HepG2 (cell line): ENCODE results near the gene SDC4. TPM values are rescaled to one million over a fixed set of nuclear protein-coding genes. Genes with fewer than 3 reads are reported as not detected.

ENCODE experiments used
- PITX1 ChIP-seq: sonication (generic); formaldehyde crosslinking; IDR thresholded peaks from 2 replicates; pipeline ENCODE4 v1.5.1; 2020; ENCODE audit warnings: mild to moderate bottlenecking, missing genetic modification reagents
- THAP11 ChIP-seq: IDR thresholded peaks from 2 replicates; pipeline ENCODE4 v1.6.1; 2016; ENCODE audit warnings: missing biosample characterization, missing genetic modification reagents
- ZBTB8A ChIP-seq: sonication (generic); formaldehyde crosslinking; IDR thresholded peaks from 2 replicates; pipeline ENCODE4 v1.4.0; 2020; ENCODE audit warnings: mild to moderate bottlenecking, low read depth, missing genetic modification reagents, borderline replicate concordance
- ZNF382 ChIP-seq: sonication (generic); formaldehyde crosslinking; IDR thresholded peaks from 2 replicates; pipeline ENCODE4 v1.5.0; 2020; ENCODE audit warnings: missing genetic modification reagents, mild to moderate bottlenecking, borderline replicate concordance
- ZNF615 ChIP-seq: sonication (generic); formaldehyde crosslinking; IDR thresholded peaks from 2 replicates; pipeline ENCODE4 v1.5.0; 2020; ENCODE audit warnings: mild to moderate bottlenecking, missing genetic modification reagents, borderline replicate concordance
- ZNF883 ChIP-seq: sonication (generic); formaldehyde crosslinking; IDR thresholded peaks from 2 replicates; pipeline ENCODE4 v1.5.1; 2020; ENCODE audit warnings: mild to moderate bottlenecking, missing genetic modification reagents; ENCODE audit errors: not compliant biosample characterization
- polyA plus RNA-seq, 8 experiments: library from polyadenylated mRNA; depleted of rRNA in 3 of 8; stranded (reverse) in 7 of 8; unstranded in 1 of 8; fragments of >200 nt; fragmentation: Illumina TruSeq in 4 of 8; extraction: Trizol in 4 of 8; gene quantifications; 2 replicates each; pipeline versions ENCODE4 v1.2.1 to v1.2.3, GENCODE V29; 2011 to 2016; ENCODE audit warnings: low read depth in 4 of 8, missing spikeins in 1 of 8, mixed read lengths in 1 of 8; ENCODE audit not compliant: insufficient read depth in 1 of 8
- total RNA-seq, 5 experiments: library from RNA; depleted of rRNA; stranded (reverse); fragments of >200 nt; fragmentation: Illumina TruSeq; extraction: Trizol; gene quantifications; 2 replicates each; pipeline ENCODE4 v1.2.3, GENCODE V29; 2016; ENCODE audit warnings: low read depth in 1 of 5
- TF ChIP-seq, protein P1 (sequence below): sonication (generic); formaldehyde crosslinking; IDR thresholded peaks from 2 replicates; pipeline ENCODE4 v1.4.0; 2020; ENCODE audit warnings: mild to moderate bottlenecking, missing genetic modification reagents, borderline replicate concordance
- TF ChIP-seq, protein P2 (sequence below): sonication (generic); formaldehyde crosslinking; conservative IDR thresholded peaks from 2 replicates; pipeline ENCODE4 v1.8.1; 2023; ENCODE audit warnings: missing genetic modification reagents
- TF ChIP-seq, protein P3 (sequence below): sonication (generic); formaldehyde crosslinking; conservative IDR thresholded peaks from 2 replicates; pipeline ENCODE4 v1.8.0; 2022; ENCODE audit warnings: missing genetic modification reagents
- TF ChIP-seq, protein P4 (sequence below): sonication (generic); formaldehyde crosslinking; IDR thresholded peaks from 2 replicates; pipeline ENCODE4 v1.5.0; 2020; ENCODE audit warnings: mild to moderate bottlenecking, missing genetic modification reagents
- TF ChIP-seq, protein P5 (sequence below): sonication (generic); formaldehyde crosslinking; IDR thresholded peaks from 2 replicates; pipeline ENCODE4 v1.4.0; 2020; ENCODE audit warnings: missing genetic modification reagents, mild to moderate bottlenecking, borderline replicate concordance
- TF ChIP-seq, protein P6 (sequence below): sonication (generic); formaldehyde crosslinking; IDR thresholded peaks from 2 replicates; pipeline ENCODE4 v1.4.0; 2020; ENCODE audit warnings: mild to moderate bottlenecking, missing genetic modification reagents

SDC4 gene
- total and polyA plus RNA-seq, 2 of the 13 experiments (the other 11 are each of a cell fraction or from before 2014, with no cell fraction given) = 49.0 to 65.1 TPM

DNA sequence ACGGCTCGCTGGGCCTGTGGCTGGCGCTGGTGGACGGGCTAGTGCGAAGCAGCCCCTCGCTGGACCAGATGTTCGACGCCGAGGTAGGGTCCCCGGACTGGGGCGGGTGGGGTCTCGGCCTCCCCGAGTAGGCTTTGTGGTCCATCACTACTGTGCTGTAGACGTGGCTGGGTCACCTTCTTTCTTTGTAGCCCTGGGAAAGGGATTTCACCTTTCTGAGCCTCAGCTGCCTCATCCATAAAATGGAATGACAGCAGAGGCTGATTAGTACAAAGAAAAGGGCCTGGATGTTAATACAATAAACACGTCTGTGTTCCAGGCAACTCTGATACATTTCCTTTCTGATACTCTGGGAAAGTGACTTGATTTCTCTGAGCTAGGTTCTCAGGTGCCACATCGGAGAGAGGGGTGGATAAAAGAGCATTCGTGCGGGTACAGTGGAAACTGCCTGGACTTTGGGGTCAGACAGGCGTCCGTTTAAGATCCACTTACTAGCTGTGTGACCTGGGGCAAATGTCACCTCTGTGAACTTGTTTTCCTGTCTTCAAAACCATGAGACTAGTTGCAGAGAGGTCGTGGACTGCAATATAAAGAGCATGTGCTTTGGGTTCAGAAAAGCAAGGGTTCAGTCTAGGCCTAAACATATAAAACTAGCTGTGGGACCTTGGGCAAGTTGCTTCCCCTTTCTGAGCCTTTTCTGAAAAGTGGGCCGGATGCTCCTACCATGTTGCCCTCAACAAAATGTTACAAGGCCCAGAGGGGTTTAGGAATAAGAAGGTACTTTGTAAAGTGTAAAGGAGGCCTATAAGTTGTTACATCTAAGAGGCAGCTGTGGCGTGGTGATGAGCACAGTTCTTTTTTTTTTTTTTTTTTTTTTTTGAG lies 15.6 kb upstream of the SDC4 start (continued):
- TF ChIP-seq, protein P1, sequence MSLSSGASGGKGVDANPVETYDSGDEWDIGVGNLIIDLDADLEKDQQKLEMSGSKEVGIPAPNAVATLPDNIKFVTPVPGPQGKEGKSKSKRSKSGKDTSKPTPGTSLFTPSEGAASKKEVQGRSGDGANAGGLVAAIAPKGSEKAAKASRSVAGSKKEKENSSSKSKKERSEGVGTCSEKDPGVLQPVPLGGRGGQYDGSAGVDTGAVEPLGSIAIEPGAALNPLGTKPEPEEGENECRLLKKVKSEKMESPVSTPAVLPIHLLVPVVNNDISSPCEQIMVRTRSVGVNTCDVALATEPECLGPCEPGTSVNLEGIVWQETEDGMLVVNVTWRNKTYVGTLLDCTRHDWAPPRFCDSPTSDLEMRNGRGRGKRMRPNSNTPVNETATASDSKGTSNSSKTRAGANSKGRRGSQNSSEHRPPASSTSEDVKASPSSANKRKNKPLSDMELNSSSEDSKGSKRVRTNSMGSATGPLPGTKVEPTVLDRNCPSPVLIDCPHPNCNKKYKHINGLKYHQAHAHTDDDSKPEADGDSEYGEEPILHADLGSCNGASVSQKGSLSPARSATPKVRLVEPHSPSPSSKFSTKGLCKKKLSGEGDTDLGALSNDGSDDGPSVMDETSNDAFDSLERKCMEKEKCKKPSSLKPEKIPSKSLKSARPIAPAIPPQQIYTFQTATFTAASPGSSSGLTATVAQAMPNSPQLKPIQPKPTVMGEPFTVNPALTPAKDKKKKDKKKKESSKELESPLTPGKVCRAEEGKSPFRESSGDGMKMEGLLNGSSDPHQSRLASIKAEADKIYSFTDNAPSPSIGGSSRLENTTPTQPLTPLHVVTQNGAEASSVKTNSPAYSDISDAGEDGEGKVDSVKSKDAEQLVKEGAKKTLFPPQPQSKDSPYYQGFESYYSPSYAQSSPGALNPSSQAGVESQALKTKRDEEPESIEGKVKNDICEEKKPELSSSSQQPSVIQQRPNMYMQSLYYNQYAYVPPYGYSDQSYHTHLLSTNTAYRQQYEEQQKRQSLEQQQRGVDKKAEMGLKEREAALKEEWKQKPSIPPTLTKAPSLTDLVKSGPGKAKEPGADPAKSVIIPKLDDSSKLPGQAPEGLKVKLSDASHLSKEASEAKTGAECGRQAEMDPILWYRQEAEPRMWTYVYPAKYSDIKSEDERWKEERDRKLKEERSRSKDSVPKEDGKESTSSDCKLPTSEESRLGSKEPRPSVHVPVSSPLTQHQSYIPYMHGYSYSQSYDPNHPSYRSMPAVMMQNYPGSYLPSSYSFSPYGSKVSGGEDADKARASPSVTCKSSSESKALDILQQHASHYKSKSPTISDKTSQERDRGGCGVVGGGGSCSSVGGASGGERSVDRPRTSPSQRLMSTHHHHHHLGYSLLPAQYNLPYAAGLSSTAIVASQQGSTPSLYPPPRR (CRISPR knock-in tag) = no peak
- TF ChIP-seq, protein P2, sequence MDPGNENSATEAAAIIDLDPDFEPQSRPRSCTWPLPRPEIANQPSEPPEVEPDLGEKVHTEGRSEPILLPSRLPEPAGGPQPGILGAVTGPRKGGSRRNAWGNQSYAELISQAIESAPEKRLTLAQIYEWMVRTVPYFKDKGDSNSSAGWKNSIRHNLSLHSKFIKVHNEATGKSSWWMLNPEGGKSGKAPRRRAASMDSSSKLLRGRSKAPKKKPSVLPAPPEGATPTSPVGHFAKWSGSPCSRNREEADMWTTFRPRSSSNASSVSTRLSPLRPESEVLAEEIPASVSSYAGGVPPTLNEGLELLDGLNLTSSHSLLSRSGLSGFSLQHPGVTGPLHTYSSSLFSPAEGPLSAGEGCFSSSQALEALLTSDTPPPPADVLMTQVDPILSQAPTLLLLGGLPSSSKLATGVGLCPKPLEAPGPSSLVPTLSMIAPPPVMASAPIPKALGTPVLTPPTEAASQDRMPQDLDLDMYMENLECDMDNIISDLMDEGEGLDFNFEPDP (CRISPR knock-in tag) = no peak
- TF ChIP-seq PITX1 (CRISPR knock-in tag) (no peak), ZNF615 (CRISPR knock-in tag) (no peak), THAP11 (CRISPR knock-in tag) (no peak), ZNF382 (CRISPR knock-in tag) (no peak), ZNF883 (CRISPR knock-in tag) (peak; percentile 38), ZBTB8A (CRISPR knock-in tag) (no peak)
- TF ChIP-seq, protein P3, sequence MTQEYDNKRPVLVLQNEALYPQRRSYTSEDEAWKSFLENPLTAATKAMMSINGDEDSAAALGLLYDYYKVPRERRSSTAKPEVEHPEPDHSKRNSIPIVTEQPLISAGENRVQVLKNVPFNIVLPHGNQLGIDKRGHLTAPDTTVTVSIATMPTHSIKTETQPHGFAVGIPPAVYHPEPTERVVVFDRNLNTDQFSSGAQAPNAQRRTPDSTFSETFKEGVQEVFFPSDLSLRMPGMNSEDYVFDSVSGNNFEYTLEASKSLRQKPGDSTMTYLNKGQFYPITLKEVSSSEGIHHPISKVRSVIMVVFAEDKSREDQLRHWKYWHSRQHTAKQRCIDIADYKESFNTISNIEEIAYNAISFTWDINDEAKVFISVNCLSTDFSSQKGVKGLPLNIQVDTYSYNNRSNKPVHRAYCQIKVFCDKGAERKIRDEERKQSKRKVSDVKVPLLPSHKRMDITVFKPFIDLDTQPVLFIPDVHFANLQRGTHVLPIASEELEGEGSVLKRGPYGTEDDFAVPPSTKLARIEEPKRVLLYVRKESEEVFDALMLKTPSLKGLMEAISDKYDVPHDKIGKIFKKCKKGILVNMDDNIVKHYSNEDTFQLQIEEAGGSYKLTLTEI (CRISPR knock-in tag) = no peak
- TF ChIP-seq, protein P4, sequence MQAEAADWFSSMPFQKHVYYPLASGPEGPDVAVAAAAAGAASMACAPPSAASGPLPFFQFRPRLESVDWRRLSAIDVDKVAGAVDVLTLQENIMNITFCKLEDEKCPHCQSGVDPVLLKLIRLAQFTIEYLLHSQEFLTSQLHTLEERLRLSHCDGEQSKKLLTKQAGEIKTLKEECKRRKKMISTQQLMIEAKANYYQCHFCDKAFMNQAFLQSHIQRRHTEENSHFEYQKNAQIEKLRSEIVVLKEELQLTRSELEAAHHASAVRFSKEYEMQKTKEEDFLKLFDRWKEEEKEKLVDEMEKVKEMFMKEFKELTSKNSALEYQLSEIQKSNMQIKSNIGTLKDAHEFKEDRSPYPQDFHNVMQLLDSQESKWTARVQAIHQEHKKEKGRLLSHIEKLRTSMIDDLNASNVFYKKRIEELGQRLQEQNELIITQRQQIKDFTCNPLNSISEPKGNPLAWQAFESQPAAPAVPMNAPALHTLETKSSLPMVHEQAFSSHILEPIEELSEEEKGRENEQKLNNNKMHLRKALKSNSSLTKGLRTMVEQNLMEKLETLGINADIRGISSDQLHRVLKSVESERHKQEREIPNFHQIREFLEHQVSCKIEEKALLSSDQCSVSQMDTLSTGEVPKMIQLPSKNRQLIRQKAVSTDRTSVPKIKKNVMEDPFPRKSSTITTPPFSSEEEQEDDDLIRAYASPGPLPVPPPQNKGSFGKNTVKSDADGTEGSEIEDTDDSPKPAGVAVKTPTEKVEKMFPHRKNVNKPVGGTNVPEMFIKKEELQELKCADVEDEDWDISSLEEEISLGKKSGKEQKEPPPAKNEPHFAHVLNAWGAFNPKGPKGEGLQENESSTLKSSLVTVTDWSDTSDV = 0 out of 2 replicates have a peak, but pooled peaks have one; percentile 19
- TF ChIP-seq, protein P5, sequence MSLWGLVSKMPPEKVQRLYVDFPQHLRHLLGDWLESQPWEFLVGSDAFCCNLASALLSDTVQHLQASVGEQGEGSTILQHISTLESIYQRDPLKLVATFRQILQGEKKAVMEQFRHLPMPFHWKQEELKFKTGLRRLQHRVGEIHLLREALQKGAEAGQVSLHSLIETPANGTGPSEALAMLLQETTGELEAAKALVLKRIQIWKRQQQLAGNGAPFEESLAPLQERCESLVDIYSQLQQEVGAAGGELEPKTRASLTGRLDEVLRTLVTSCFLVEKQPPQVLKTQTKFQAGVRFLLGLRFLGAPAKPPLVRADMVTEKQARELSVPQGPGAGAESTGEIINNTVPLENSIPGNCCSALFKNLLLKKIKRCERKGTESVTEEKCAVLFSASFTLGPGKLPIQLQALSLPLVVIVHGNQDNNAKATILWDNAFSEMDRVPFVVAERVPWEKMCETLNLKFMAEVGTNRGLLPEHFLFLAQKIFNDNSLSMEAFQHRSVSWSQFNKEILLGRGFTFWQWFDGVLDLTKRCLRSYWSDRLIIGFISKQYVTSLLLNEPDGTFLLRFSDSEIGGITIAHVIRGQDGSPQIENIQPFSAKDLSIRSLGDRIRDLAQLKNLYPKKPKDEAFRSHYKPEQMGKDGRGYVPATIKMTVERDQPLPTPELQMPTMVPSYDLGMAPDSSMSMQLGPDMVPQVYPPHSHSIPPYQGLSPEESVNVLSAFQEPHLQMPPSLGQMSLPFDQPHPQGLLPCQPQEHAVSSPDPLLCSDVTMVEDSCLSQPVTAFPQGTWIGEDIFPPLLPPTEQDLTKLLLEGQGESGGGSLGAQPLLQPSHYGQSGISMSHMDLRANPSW (CRISPR knock-in tag) = 0 out of 2 replicates have a peak, but pooled peaks have one; percentile 23
- TF ChIP-seq, protein P6, sequence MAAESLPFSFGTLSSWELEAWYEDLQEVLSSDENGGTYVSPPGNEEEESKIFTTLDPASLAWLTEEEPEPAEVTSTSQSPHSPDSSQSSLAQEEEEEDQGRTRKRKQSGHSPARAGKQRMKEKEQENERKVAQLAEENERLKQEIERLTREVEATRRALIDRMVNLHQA (CRISPR knock-in tag) = no peak
